ENCODE results near the gene SPOCD1.

The SPOCD1 gene

DNA sequence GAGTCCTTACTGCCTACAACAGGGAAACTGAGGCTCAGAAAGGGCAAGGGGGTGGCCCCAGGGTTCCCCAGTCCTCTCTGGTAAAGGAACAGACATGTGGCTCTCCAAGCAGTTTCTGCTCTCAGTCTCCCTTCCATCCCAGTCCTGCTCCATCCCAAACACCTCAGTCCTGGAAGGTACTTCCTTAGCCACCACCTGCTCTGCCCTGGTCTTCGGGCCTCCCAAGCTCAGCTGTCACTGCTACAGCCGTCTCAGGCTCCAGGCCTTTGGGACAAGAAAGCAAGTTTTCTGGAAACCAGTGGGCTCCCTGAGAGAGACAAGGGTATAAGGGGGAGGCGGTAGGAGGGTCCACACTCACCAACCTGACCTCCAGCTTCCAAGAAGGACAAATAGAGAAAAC, 28.6 kb downstream of the SPOCD1 start:
- no peak for DNase-seq (ENCODE audit: low read depth)

GRCh38 chr1:31786366-31787060, 29.3 kb downstream of the SPOCD1 start:
- DNase-seq (ENCODE audit: low read depth) = no peak

- DNase-seq (ENCODE audit: low read depth) = no peak
Observed at GRCh38 chr1:31785947-31786290, 29.9 kb downstream of the SPOCD1 start.

DNA sequence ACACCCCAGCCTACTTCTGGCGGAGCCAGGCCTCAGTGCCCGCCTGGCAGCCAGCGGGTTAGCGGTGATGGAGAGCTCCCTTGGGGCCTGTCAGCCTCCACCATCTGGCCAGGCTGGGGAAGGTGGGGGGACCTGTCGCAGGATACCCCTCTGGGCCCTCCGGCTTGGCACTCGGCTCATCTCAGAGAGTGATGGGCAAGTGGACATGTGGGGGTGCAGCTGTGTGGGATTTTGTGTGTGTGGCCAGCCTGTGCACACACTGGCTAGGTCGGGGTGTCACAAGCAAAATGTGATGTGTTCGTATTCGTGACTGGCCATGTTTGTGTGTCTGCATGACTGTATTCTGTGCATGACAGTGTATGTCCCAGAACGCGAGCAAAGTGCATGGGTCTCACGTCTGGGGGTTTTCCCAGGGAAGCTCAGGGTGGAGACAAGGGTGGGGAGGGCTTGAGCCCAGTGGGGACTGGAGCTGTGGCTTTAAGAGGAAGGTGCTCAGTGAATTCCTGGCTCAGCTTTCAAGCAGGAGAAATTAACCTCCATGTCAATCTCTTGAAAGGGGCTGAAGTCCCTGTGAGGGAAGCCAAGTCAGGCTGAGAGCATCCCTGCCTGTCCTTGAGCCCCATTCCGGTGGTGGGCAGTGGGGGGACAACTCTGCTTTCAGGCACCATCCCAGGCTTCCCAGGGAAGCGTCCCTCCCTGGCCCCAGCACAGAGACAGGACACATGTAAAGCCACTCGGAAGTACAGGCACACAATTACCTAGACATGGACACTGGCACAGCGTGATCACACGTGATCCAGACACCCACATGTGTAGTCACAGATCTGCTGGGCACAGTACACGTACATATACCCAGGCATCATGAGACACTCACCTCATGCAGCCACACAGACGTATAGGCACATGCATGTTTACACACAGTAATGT, 30.5 kb downstream of the SPOCD1 start:
- DNase-seq (ENCODE audit: low read depth) = no peak

DNA sequence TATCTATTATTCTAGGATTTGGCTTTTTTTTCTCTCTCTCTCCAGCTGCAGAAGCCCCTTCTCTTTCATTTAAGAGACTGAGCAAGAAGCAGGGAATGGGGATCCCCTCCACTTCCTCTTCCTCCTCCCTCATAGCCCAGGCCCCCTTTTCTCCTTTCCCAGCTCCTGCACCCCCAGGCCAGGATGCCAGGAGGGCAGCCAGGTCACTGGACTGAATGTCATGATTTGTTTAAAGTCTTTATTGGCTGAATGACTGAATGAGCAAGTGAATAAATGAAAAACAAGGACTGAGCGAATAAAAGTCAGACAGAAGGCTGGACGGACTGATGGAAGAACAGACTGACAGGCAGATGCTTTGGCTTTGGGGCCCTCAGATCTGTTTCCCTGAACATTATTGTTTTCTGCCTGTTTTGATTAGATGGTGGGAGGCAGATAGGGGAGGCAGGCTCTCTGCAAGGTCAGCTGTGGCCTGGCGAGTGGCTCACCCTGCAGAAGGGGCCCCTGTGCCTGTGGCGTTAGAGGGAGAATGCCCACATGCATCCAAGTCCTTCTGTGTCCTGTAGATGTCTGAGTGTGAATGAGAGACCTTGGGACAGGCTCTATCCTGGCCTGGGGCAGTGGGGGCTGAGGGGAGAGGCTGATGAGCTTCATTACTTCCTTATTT, 31.3 kb downstream of the SPOCD1 start:
- DNase-seq (ENCODE audit: low read depth) = no peak

- DNase-seq (ENCODE audit: low read depth) = no peak
Observed at GRCh38 chr1:31783846-31784245, 32.0 kb downstream of the SPOCD1 start.

DNA sequence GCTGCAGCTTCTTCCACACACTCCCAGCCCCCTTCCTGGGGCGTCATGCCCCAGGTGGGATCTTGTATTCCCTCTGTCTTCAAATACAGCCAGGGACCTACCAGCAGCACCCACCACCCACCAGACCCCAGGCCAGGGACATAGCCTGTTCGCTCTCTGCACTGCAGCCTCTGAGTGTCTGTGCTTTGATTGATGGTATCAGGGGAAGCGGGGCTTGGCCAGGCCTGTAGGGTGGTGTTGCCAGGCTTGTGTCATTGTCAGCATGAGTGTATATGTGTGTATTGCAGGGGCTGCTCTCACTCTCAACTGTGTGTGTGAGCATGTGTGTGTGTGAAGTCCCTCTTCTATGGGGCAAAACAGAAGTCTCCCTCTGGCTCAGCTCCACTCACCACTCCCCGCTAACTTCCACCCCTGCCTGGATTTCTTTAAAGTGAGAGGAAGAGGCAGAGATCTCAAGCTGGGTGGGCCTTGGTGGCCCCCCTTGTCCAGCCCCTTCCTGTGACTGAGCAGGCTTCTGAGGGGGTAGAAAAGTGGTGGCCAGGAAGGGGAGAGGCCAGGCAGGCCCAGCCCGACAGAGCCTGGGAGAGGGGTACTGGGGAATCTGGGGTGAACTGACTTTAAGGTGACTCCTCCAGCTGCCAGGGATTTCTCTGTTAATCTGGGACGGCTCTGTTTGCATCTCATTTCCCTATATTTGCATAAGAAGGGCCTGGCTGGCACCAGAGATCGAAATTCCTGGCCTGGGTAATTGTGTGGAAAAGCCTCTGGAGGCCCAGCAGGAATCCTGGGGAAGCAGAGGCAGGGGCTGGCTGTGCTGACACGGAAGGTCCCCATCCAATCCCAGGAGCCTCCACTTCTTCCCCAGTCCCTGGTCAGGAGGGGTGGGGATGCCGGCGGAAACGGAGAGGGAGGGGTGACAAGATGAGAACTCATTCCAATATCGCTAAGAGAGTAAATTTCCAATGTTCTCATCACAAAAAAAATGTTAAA, 33.1 kb downstream of the SPOCD1 start:
- DNase-seq (ENCODE audit: low read depth) = no peak

DNA sequence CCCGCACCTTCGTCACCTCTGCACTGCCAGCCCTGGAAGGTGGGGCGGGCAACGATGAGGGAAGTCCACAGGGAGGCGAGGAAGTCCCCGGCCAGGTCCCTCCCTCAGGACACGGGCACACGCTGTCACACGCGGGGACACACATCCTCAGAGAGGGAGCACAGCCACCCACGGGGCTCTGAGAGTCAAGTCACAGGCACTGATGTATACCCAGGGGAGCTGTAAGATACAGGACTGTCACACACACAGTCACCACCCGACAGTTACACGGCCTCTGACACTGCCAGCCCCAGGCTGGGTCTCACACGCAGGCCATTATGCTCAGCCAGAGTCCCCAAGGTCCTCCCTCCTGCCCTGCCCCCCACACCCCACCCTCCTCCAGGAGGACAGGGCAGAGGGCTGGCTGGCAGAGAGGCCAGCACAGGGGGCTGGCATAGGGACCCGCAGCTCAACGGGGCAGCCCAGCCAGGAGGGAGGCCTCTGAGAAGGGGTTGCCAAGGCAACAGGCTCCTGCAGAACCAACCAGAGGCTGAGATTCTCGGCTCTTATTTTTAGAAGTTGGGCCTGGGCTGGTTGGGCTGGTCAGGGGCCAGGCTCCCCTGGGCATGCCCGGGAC, 34.0 kb downstream of the SPOCD1 start:
- DNase-seq (ENCODE audit: low read depth) = no peak

DNA sequence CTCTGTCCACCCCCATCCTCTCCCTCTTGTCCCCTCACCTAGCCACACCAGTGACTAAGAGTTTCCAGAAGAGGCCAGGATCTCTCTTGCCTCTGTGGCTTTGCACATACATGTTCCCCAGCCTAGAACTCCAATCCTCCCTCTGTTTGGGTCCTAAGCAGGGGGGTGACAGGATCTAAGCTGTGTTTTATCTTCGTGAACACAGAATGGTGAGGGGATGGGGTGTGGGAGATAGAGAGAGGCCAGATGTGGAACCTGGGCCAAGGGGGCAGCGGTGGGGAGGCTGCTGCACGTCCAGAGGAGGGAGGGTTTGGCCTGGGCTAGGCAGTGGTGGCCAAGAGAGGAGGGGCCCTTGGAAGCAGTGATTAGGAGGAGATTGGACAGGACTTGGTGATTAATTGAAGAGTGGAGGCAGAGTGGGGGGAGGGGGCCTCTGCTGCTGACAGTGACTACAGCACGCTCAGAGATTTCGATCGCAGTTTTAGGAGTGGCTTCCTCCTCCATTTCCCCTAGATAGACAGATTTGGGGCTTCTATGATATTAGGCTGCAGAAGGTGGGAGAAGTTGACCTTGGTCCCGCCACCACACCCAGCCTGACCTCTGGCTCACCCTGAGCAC, 34.6 kb downstream of the SPOCD1 start:
- DNase-seq (ENCODE audit: low read depth) = no peak

DNA sequence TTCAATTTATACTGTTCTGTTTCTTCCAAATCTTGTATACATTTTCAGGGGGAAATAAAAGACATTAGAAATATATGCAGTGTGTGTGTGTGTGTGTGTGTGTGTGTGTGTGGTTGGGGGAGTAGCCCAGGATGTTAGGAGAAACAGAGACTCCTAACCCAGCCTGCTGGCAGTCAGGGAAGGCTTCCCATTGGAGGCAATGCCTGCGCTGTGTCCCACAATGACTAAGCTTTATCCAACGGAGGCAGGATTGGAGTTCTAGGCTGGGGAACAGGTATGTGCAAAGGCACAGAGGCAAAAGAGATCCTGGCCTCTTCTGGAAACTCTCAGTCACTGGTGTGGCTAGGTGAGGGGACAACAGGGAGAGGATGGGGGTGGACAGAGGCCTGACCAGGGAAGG, 35.2 kb downstream of the SPOCD1 start:
- DNase-seq (ENCODE audit: low read depth) = no peak

DNA sequence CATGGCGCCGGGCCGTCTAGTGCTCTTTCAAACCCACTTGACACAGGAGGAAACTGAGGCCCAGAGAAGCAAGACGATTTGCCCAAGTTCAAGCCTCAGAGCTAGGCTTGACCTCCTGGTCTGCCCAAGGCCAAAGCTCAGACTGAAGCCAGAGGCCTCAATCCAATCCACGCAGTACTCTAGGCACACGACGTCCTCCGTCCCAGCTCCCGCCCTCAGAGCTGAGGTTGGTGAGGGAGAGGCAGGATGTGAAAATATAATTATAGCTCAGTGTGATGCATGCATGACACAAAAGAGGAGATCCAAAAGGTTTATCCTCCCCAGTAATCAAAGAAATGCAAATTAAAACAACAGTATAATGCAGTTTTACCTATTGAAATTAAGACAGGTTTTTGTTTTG, 36.1 kb downstream of the SPOCD1 start:
- DNase-seq (ENCODE audit: low read depth) = no peak

DNA sequence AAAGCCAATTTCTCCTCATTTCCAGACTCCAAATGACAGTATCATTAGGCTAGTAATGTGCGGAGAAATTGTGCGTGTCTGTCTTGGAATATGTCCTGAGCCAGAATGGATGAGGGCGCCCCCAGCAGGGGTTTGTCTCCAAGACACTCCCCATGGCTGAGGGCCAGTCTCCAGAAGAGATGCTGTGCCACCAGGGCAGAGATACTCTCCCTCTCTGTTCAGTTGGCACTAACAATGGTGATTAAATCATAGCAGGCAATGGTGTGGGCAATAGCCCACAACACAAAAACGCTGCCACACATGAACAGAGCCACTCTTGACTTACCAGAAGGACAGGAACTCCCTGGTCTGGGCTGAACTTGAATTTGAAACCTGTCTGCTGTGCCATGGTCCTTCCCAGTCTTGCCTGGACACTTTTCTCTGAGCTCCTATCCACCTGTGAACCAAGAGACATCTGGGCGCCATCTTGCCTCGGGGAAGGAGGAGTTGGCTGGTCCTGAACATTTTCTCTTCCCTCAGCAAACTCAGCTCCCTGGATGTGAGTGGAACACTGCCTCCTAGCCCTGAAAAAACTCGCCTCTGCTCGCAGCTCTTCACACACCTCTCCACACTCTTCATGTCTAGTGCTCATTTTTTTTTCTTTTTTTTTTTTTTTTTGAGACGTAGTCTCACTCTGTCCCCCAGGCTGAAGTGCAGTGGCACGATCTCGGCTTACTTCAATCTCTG, 36.9 kb downstream of the SPOCD1 start:
- DNase-seq (ENCODE audit: low read depth) = no peak

DNA sequence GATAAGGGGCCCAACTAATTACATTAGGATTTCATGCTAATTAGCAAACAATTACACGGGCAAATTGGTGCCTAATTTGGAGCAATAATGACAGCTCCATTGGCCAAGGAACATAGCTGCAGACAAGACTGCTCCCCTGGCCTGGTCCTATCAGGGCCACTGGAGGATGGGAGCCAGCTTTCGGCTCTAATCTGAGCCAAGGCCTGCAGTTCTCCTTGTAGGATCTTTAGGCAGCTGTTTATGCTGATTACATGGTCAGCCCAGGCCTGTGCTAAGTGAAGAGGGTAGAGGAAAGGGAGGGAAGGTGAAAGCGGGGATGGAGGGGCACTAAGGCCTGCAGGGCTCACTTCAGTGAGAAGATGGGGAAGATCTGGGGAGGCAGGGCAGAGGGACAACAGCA, 39.3 kb downstream of the SPOCD1 start:
- no peak for DNase-seq (ENCODE audit: low read depth)

GRCh38 chr1:31776032-31776431, 39.8 kb downstream of the SPOCD1 start:
- DNase-seq (ENCODE audit: low read depth) = no peak

DNA sequence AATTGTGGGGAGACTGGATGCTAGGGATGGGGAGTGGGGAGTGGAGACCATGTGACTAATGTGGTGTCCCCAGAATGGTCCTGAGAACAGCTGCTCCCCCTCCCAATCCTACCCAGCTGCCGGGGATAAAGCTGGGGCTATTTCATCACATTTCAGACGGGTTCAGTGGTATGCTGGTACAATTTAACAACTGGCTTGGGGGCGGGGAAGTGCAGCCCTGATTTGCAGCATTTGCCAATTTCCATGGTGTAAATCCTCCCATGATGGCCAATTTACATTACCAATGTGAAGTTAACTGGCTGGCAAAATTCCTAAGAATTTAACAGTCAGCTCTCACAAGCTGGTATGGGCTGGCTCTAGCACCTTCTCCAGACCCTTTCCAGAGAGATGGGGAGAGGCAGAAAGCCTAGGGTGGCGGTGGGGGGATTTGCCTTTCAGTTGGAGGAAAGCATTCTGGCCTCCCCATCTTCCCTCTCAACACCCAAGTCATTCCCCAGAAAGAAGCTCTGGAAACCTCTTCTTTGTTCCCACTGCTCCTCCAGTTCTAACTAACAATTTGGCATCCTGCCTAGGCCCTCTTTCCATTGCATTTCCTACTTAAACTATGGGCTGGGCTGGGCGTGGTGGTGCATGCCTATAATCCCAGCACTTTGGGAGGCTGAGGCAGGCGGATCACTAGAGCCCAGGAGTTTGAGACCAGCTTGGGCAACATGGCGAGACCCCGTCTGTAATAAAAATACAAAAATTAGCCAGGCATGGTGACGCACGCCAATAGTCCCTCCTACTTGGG, 40.4 kb downstream of the SPOCD1 start:
- no peak for DNase-seq (ENCODE audit: low read depth)

DNA sequence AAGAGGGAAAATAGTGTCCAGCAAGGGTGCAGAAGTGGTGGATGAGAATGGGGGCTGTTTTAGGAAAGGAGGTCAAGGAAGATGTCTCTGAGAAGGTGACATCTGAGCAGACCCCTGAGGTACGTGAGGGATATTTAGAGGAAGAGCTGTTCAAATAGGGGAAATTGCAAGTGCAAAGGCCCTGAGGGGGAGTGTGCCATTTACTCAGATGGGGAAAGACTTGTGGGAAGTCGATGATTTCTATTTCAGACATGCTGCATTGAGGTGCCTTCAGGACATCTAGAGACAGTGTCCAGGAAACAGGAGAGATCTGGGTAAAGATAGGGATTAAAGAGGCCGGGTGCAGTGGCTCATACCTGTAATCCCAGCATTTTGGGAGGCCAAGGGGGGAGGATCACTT, 41.3 kb downstream of the SPOCD1 start:
- no peak for DNase-seq (ENCODE audit: low read depth)

DNA sequence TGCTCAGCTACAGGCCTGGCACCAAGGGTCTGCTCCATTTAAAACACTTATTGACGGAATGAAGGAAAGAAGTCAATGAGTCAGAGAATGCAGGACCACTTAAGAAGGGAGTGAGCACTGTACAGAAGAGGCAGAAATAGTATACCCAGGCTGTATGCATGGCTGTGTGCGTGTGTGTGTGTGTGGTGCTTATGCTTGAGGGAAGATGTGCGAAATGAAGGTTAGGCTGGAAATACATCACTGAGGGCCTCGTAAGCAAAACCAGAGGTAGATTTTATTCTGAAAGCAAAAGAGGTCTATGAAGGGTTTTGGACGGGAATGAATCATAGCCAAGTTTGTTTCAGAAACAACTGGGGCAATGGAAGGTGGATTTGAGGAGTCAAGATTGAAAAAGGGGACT, 42.0 kb downstream of the SPOCD1 start:
- DNase-seq (ENCODE audit: low read depth) = no peak

DNA sequence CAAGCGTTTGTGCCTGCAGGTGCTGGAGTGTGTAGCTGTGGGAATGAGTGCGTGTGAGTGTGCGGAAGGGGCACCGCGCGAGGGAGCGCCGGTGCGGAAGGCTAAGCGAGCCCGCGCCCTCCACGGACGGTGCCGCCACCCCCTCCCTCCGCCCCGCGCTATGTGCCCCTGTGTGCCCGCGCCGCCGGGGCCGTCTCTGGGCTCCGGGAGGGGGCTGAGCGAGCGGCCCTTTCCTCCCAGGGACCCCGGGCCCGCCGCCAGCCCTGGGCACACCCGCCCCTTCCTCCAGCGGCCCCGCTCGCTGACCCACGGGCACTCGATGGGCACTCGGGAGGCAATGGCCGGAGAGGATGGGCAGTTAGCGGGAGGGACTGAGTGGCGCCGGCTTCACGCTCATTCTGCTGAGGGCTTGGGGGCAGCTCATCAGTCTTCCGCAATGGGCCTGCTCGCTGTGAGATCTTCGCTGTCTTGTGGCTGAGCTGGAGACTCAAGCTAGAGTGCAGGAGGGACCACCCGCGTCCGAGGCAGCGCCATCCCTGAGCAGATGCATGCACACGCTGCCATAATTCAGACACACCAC, 43.1 kb downstream of the SPOCD1 start:
- no peak for DNase-seq (ENCODE audit: low read depth)
